ENCODE measurements around the gene MYRIP. TPM values are rescaled to one million over a fixed set of nuclear protein-coding genes. Genes with fewer than 3 reads are reported as not detected.

Gene MYRIP
- total RNA-seq, 1 donor: under 0.01 TPM

DNA sequence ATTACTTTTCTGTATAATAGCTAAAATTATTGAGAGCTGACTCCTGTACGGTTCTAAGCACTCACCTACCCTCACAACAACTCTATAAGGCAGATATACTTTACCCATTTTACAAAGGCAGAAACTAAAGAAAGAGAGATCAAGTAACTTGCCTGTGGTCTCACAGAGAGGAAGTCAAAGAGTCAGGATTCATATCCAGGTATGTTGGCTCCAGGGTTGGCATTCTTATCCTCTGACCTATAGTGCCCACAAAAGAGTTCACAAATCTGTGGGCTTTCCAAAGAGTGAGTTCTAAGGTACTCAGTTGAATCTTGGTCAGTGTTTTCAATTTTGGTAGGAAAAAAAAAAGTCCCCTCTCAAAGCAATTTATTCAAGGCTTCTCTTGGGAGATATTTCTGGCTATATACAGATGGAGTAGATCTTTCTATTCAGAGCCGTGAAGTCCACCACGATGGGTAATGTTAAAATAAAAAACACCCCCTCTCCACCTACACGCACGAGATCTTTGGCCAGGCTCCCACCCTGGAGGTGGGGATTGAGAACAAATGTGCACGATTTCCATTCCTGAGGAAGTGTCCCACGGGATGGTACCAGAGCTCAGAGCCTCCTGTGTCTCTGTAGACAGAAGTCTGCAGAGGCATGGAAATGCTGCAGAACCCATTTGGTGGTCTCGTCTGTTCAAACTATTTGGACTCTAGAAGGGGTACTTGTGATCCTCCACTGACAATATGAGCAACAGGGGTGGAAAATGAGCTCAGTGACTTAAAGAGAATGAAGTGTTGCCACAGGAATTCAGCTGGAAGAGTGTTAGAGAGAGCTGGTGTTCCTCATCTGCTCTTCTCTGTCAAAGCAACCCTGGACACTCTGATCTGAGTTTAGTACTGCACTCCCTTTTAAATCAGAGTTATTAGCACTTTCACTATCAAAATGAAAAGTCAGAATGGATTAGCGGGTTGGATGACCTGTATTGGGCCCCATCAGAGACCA lies 288.0 kb downstream of the MYRIP start:
- H3K36me3 ChIP-seq (ENCODE audit: insufficient read depth, low read length): no peaks in the 10 kb centered on the region
- peak overlapping the region; percentile 17 for H3K4me2 ChIP-seq (ENCODE audit: insufficient read depth, low read length)
- H2AFZ ChIP-seq (ENCODE audit: low read length): no peak overlapping the region
- TF ChIP-seq, protein P1, sequence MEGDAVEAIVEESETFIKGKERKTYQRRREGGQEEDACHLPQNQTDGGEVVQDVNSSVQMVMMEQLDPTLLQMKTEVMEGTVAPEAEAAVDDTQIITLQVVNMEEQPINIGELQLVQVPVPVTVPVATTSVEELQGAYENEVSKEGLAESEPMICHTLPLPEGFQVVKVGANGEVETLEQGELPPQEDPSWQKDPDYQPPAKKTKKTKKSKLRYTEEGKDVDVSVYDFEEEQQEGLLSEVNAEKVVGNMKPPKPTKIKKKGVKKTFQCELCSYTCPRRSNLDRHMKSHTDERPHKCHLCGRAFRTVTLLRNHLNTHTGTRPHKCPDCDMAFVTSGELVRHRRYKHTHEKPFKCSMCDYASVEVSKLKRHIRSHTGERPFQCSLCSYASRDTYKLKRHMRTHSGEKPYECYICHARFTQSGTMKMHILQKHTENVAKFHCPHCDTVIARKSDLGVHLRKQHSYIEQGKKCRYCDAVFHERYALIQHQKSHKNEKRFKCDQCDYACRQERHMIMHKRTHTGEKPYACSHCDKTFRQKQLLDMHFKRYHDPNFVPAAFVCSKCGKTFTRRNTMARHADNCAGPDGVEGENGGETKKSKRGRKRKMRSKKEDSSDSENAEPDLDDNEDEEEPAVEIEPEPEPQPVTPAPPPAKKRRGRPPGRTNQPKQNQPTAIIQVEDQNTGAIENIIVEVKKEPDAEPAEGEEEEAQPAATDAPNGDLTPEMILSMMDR (IDR thresholded peaks at IDR 0.05; ENCODE audit: extremely low read depth, low read depth, low read length): no peak
- peaks cover 15% of the 10 kb centered on the region for H3K4me1 ChIP-seq (ENCODE audit: insufficient read depth, low read length)
- H3K27ac ChIP-seq (ENCODE audit: low read depth, low read length): peak overlapping the region; percentile 2
- H3K9me3 ChIP-seq (ENCODE audit: low read depth, low read length): no peaks in the 10 kb centered on the region
- no peaks in the 10 kb centered on the region for H3K27me3 ChIP-seq (ENCODE audit: insufficient read depth, low read length)
- no peaks in the 10 kb centered on the region for H4K20me1 ChIP-seq (ENCODE audit: insufficient read depth, low read length)
- no peaks in the 10 kb centered on the region for H3K79me2 ChIP-seq (ENCODE audit: insufficient read depth, low read length)
- H3K4me3 ChIP-seq (ENCODE audit: insufficient read depth, low read length): no peak overlapping the region
- DNase-seq (ENCODE audit: insufficient read length, low spot score, missing footprints): no peak

DNA sequence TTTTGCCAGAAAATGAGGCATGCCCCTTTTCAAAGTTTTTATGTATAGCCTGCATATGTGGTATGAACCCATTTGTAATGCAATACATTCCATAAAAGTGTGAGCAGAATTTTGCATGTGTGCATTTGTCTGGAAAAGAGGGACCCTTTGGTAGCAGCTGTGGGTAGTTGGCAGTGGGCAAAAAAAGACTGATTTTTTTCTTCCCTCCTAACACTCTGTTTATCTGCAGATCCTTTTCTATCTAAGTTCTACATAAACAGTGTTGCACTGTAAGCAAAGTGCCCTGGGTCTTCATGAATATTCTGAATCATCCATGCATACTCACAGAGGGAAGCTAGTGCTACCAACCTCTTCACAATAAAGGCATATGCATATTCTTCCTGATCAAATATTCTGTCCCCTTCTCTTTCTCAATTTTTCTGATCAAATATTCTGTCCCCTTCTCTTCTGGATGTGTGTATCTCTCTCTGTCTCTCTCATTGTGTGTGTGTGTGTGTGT lies 288.9 kb downstream of the MYRIP start:
- no peak overlapping the region for H3K4me2 ChIP-seq (ENCODE audit: insufficient read depth, low read length)
- TF ChIP-seq, protein P1 (IDR thresholded peaks at IDR 0.05; ENCODE audit: extremely low read depth, low read depth, low read length): no peak
- H4K20me1 ChIP-seq (ENCODE audit: insufficient read depth, low read length): no peaks in the 10 kb centered on the region
- no peaks in the 10 kb centered on the region for H3K36me3 ChIP-seq (ENCODE audit: insufficient read depth, low read length)
- no peak for DNase-seq (ENCODE audit: insufficient read length, low spot score, missing footprints)
- H3K4me3 ChIP-seq (ENCODE audit: insufficient read depth, low read length): no peak overlapping the region
- no peak overlapping the region for H2AFZ ChIP-seq (ENCODE audit: low read length)
- H3K4me1 ChIP-seq (ENCODE audit: insufficient read depth, low read length): peaks cover 15% of the 10 kb centered on the region
- no peaks in the 10 kb centered on the region for H3K79me2 ChIP-seq (ENCODE audit: insufficient read depth, low read length)
- H3K27me3 ChIP-seq (ENCODE audit: insufficient read depth, low read length): no peaks in the 10 kb centered on the region
- H3K9me3 ChIP-seq (ENCODE audit: low read depth, low read length): no peaks in the 10 kb centered on the region
- H3K27ac ChIP-seq (ENCODE audit: low read depth, low read length): no peak overlapping the region

DNA sequence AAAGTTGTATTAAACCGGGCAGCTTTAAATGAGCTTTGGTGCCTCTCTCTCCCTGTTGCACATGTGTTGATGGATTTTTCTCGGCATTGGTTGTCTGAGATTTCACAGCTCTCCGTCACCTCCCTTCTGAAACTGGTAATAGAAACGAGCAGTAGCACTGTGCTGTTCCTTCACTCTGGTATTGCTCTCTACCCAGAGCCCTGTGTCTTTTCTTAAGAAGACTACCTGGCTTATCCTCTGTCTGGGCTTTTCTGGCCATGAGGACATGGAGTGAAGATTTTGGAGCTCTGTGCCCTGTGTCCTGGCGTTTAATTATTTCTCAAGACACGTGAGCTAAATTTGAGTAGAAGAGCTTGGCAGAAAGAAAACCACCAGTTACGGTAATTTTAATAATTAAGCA lies 290.5 kb downstream of the MYRIP start:
- Histone ChIP-seq H3K4me3 (ENCODE audit: insufficient read depth, low read length) (no peak overlapping the region), H3K9me3 (ENCODE audit: low read depth, low read length) (no peaks in the 10 kb centered on the region), H3K4me2 (ENCODE audit: insufficient read depth, low read length) (no peak overlapping the region), H3K36me3 (ENCODE audit: insufficient read depth, low read length) (no peaks in the 10 kb centered on the region), H3K27ac (ENCODE audit: low read depth, low read length) (no peak overlapping the region), H3K4me1 (ENCODE audit: insufficient read depth, low read length) (peaks cover 15% of the 10 kb centered on the region), H2AFZ (ENCODE audit: low read length) (no peak overlapping the region), H3K79me2 (ENCODE audit: insufficient read depth, low read length) (no peaks in the 10 kb centered on the region), H3K27me3 (ENCODE audit: insufficient read depth, low read length) (no peaks in the 10 kb centered on the region), H4K20me1 (ENCODE audit: insufficient read depth, low read length) (no peaks in the 10 kb centered on the region)
- TF ChIP-seq, protein P1 (IDR thresholded peaks at IDR 0.05; ENCODE audit: extremely low read depth, low read depth, low read length): no peak
- no peak for DNase-seq (ENCODE audit: insufficient read length, low spot score, missing footprints)

DNA sequence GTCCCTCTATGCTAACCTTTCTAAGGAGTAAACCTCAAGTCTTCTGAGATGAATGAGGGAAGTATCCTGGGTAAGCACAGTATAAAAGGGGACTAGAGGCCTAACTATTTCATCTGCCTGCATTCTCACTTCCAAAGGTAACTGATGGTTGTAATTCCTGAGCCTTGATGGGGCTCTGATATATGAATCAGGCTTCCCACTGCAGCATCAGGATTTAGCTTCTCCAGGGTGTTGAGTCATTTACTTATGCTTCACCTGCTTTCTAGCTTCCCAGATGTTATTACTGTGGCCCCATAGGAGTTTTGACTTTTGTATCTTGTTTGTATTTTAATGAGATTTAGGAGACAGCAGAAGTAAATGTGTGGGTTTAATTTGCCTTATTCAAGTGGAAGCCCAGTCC lies 292.8 kb downstream of the MYRIP start:
- TF ChIP-seq, protein P1 (IDR thresholded peaks at IDR 0.05; ENCODE audit: extremely low read depth, low read depth, low read length): no peak
- H3K36me3 ChIP-seq (ENCODE audit: insufficient read depth, low read length): no peaks in the 10 kb centered on the region
- no peaks in the 10 kb centered on the region for H4K20me1 ChIP-seq (ENCODE audit: insufficient read depth, low read length)
- H3K27me3 ChIP-seq (ENCODE audit: insufficient read depth, low read length): no peaks in the 10 kb centered on the region
- no peak overlapping the region for H3K27ac ChIP-seq (ENCODE audit: low read depth, low read length)
- no peak overlapping the region for H3K4me3 ChIP-seq (ENCODE audit: insufficient read depth, low read length)
- no peak overlapping the region for H2AFZ ChIP-seq (ENCODE audit: low read length)
- no peak for DNase-seq (ENCODE audit: insufficient read length, low spot score, missing footprints)
- H3K79me2 ChIP-seq (ENCODE audit: insufficient read depth, low read length): no peaks in the 10 kb centered on the region
- H3K9me3 ChIP-seq (ENCODE audit: low read depth, low read length): no peaks in the 10 kb centered on the region
- H3K4me1 ChIP-seq (ENCODE audit: insufficient read depth, low read length): peaks cover 8% of the 10 kb centered on the region
- H3K4me2 ChIP-seq (ENCODE audit: insufficient read depth, low read length): no peak overlapping the region

All from osteoblast (primary cell).